GM13976 (cell line): ENCODE results near the gene RRP1.

Experiments used
- DNase-seq: peaks from one replicate; pipeline ENCODE4 v3.0.0; 2012; ENCODE audit warnings: low spot score
- CTCF ChIP-seq: IDR thresholded peaks from 2 replicates; pipeline ENCODE4 v1.5.1; 2012; ENCODE audit warnings: borderline replicate concordance, mild to moderate bottlenecking; ENCODE audit not compliant: insufficient read depth; ENCODE audit errors: extremely low read depth, missing control alignments, control extremely low read depth
- in situ Hi-C: fragments of 300-500 bp; cut with MboI; formaldehyde crosslinking; loops from one replicate; pipeline ENCODE4 v1.12.0; 2022; ENCODE audit warnings: low sequenced_read_pairs, mixed read lengths, inconsistent platforms; ENCODE audit not compliant: unreplicated experiment

RRP1 gene

GRCh38 chr21:43800566-43800965 lies 11.2 kb downstream of the RRP1 start:
- no peak for TF ChIP-seq CTCF
- DNase-seq = no peak
- in situ Hi-C loops = loop anchor here (25.0 kb wide), 1 partner anchor 487 kb away; the partner anchor contains the start of gene AIRE

GRCh38 chr21:43801006-43801783 lies 11.8 kb downstream of the RRP1 start:
- in situ Hi-C loops = loop anchor here (25.0 kb wide), 1 partner anchor 486 kb away; the partner anchor contains the start of gene AIRE
- TF ChIP-seq CTCF = no peak
- DNase-seq = no peak

- DNase-seq = no peak
- TF ChIP-seq CTCF = no peak
- in situ Hi-C loops = loop anchor here (25.0 kb wide), 1 partner anchor 484 kb away; the partner anchor contains the start of gene AIRE
These were observed 13.4 kb downstream of the RRP1 start for GRCh38 chr21:43802713-43803313.

GRCh38 chr21:43803558-43804300 lies 14.4 kb downstream of the RRP1 start:
- in situ Hi-C loops = loop anchor here (25.0 kb wide), 1 partner anchor 484 kb away; the partner anchor contains the start of gene AIRE
- no peak for DNase-seq
- TF ChIP-seq CTCF = no peak

GRCh38 chr21:43805275-43805800 lies 16.0 kb downstream of the RRP1 start:
- peak; percentile 95 for DNase-seq
- TF ChIP-seq CTCF = no peak
- in situ Hi-C loops = loop anchor here (25.0 kb wide), 1 partner anchor 482 kb away; the partner anchor contains the start of gene AIRE
